HG03103 (cell line): ENCODE measurements around the gene SPRR1B.
"Not testable (repeated sequence)": the region's sequence is repeated elsewhere in the genome, so short reads cannot be mapped to it uniquely, and the experiment has no call there.

ENCODE experiments used
- ATAC-seq: cut with Tn5 transposase; IDR thresholded peaks from one replicate; pipeline ENCODE4 v1.9.1; 2021; ENCODE audit warnings: low read depth; ENCODE audit not compliant: unreplicated experiment

SPRR1B gene

GRCh38 chr1:153035211-153035610 is 4.2 kb downstream of the SPRR1B start:
- ATAC-seq, result no peak

GRCh38 chr1:153040950-153041631 is 10.1 kb downstream of the SPRR1B start, which contains the start of gene SPRR2D:
Gene SPRR2D, minus strand, starts transcription at chr1:153041120. Its CDS starts 774 bp downstream, at chr1:153040346.
- no peak for ATAC-seq

GRCh38 chr1:153049211-153049610 is 18.2 kb downstream of the SPRR1B start:
- ATAC-seq, result no peak

GRCh38 chr1:153056111-153056510 is 25.1 kb downstream of the SPRR1B start:
- not testable (repeated sequence) for ATAC-seq

- ATAC-seq, result no peak
These were observed 26.4 kb downstream of the SPRR1B start, which contains the start of gene SPRR2A for GRCh38 chr1:153057375-153057774. Gene SPRR2A, minus strand, starts transcription at chr1:153057512. Its CDS starts 777 bp downstream, at chr1:153056735.

- ATAC-seq, result no peak
These were observed 27.2 kb downstream of the SPRR1B start for GRCh38 chr1:153058154-153058553.

GRCh38 chr1:153058826-153059784 is 28.1 kb downstream of the SPRR1B start:
- ATAC-seq, result no peak

GRCh38 chr1:153070243-153070642 is 39.2 kb downstream of the SPRR1B start:
- no peak for ATAC-seq

- ATAC-seq, result no peak
These were observed 40.5 kb downstream of the SPRR1B start, which contains the start of gene SPRR2B for GRCh38 chr1:153071511-153071910. Gene SPRR2B, minus strand, starts transcription at chr1:153071611. Its CDS starts 772 bp downstream, at chr1:153070839.

- no peak for ATAC-seq
These were observed 42.1 kb downstream of the SPRR1B start for GRCh38 chr1:153072806-153073726.

- ATAC-seq, result no peak
These were observed 50.7 kb downstream of the SPRR1B start for GRCh38 chr1:153081736-153082135.
